DMS 273 treated with DMSO at 0.1 percent for 48 hours (cell line): ENCODE data around the gene CYB561A3.
"Not testable (repeated sequence)": the region's sequence is repeated elsewhere in the genome, so short reads cannot be mapped to it uniquely, and the experiment has no call there.

Experiments used
- DNase-seq: peaks from one replicate; lab custom pipeline; 2025; lab: John Stamatoyannopoulos, UW

The CYB561A3 gene, protein sequence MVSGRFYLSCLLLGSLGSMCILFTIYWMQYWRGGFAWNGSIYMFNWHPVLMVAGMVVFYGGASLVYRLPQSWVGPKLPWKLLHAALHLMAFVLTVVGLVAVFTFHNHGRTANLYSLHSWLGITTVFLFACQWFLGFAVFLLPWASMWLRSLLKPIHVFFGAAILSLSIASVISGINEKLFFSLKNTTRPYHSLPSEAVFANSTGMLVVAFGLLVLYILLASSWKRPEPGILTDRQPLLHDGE

DNA sequence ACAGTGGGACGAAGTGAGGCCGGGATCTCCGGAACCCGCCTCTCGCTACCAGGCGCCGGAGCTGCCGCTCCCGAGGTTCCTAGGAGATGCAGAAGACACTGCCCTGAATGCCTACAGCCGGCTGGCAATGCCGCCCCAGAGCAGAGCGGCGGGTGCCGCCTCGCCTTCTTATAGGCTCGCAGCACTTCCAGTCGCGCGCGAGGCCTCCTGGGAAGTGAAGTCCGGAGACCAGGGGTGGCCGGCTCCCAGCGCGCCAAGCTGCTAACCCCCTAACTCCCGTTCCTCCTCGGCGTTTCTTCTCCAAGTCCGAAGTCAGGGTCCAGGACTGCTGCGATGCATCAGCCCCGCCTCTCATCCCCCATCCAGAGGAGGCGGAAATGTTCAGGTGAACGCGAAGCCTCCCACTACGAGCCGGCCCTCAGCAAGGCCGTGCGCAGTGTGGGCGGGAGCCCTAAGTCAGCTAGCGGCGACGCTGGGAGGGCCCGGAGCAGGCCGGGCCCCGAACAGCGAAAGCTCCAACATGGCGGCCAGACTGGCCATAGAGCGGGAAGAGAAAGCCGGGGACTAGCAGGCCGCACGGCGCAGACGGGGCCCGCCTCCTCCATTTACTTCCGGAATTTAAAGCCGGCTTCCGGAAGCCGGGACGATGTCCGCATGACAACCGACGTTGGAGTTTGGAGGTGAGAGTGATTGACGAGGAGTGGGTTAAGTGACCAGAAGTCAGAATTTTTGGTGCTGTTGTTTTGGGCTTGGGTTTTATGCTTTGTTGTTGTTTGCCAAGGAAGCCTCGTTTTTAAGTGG lies at the start of gene CYB561A3, which contains the start of gene TMEM138:
CYB561A3 (minus strand) TSS at position 142 of the 801 bp plus-strand sequence. CDS start 5,169 bp downstream, outside the sequence.
TMEM138 (plus strand) TSS at position 634 of the 801 bp plus-strand sequence. CDS start 2,017 bp downstream, outside the sequence.
- DNase-seq = peak; percentile 74

DNA sequence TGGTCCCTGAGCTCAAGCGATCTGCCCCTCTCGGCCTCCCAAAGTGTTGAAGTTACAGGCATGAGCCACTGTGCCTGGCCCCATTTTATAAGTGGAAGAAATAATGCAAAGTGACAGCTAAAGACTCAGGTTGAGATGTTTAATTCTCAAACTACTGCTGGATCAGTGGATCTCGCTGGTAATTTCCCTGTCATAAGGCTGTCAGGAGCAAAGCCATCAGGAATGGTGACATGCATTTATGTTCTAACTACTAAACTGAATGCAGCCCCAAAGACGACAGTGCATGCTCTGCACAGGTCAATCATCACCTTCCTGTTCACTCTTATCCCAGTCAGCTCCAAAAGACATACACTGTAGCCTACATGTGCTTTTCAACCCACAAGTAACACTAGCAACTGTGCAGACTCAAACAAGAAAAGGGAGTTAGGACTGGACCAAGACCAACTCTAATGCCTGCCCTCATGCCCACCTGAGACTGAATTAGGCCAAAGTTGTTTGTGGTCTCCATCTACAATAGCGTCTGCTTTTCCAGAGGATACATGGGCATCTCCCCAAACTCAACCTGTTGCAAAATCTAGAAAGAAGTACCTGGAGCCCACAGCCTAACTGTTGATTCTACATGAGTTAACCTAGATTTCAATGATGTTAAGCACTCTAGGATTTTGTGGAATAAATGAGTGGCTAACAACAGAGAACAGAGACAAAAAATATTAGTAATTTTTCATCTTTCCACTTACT lies 45.5 kb upstream of the CYB561A3 start:
- no peak for DNase-seq

DNA sequence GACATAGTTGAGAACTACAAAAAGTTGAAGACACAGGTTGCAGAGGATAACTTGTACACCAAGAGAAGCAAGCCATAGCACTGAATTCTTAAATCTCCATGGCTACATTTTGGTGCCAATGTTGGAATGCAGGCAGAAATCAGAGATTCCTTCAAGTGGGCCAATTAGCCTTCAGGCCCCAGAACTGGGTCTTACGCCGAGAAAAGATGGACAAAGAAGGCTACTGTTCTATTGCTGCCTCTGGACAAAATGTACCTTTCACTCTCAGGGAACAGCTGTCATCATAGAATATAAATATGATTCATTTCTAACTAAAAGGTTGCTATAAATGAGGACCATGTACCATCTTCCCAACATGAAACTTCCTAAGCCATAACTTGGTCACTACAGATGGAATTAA lies 44.4 kb upstream of the CYB561A3 start:
- DNase-seq = no peak

DNA sequence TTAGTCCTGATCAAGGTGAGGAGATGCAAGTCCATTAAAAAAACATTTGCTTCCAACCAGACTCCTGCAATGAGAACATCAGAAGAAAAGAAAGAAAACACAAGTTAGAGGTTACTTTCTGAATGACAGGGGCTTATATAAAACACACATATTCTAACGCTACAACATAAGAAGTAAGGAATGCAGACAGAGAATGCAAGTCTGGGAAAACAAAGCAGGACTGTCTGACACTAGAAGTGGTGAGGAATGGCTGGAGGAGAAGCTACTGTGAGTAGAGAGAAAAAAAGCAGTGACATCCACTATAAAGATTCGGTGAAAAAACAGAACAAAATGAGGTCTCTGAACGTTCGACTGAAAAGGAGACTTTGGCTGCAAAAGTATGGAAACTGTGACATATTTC lies 43.0 kb upstream of the CYB561A3 start:
- no peak for DNase-seq

DNA sequence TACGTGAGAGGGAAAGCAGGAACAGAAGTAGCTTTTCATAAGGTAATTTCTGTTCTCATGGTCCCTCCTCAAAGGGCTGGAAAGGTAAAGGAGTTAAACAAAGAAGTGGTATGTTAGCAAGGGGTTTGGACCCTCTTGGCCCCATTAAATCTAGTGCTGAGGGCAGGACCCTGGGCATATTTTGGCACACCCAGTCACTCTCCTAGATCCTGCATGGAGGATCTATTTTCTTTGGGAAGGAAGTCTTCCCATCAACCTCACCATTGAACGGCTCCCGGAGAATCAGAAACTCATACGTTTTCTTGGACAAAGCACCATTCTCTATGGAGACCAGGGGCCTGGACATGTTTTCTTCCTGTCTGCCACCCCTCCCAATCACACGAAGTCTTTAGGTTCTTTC lies 42.4 kb upstream of the CYB561A3 start:
- no peak for DNase-seq

DNA sequence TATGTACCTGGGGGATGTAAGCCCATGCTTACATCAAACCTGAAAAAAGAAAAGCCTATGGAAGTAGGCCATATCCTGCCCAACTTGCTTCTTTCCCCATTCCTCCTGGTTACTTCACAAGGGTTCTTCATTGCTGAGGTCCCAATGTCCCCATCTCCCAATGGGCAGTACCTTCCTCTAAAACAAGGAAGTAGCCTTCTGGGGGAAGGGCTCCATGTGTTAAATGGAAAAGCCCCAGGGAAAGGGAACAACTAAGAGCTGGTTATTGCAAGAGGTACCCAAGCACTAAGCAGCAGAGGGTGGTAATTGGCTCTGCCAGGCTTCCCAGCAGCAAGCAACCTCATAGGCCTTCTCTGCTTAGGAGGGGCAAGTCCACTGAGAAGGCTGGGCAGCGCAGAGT lies 42.0 kb upstream of the CYB561A3 start:
- DNase-seq = no peak

DNA sequence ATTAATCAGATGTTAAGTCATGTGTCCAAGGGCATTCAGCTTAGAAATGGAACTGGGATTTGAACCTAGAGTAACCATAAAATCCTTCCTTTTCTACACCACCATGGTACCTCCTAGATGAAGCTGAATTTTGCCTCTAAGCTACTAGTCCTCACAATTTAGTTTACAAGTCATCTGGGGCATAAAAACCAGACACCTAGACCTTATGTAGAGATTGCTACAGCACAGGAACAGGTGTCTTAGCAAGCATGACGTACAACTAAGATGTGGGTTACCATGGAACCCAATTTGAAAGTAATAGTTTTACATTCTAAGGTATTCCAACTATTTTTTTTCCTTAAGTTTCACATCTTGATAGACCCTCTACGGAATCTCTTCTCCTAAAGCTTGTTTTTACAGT lies 39.9 kb upstream of the CYB561A3 start:
- DNase-seq = no peak

DNA sequence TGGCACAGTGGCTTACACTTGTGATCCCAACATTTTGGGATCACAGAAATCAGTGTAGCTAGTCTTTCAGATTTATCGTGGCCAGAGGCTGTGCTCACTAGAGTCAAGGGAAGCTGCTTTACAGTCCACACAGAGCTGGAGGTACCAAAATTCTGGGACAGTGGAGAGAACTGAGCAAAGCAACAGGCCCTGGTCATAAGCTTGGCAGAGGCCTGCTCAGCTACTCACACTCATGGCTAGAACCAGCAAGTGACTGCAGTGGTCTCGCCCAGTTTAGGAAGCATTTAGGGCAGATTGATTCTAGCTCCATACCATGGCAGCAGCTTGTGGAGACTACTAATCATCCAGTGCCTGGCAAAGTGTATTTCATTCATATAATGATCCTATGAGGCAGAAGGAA lies 39.5 kb upstream of the CYB561A3 start:
- no peak for DNase-seq

DNA sequence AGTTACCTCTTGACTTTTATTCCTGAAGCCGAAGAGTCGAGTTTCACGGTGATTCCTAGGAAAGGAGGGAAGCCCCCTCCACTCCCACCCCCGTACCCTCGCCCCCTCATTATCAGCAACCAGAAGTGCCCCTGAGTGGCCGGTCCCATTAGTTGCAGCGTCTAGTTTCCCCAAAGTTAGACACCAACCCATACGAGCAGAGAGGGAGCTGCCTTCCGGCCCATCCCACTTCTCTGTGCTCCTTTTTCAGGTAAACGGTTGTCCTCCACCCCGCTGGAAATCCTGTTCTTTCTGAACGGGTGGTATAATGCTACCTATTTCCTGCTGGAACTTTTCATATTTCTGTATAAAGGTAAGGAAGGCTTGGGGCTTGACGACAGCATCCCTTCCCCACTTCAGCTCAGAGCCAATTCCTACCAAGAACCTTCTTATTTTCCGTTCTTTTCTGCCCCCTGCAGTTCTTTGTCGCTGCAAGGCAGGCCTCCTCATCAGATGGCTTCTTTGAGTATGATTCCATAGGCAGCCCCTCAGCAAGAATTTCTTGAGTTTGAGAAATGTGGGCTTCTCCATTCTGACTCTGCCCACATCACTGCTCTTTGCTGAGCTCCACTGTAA lies 31.4 kb upstream of the CYB561A3 start:
- no peak for DNase-seq

DNA sequence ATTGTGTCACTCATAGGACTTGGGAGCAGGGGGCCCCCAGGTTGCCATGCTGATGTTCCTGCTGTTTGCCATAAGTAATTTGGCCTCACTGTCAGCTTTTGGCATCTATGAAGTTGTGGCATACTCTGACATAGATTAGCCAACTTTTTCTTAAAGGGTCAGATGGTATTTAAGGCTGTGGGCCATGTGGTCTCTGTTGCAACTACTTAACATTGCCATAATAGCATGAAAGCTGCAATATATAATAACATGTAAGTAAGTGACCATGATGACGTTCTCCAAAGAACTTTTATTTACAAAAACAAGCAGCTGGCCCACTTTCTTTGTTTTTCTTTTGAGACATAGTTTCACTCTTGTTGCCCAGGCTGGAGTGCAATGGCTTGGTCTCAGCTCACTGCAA lies 28.5 kb upstream of the CYB561A3 start:
- DNase-seq = no peak

DNA sequence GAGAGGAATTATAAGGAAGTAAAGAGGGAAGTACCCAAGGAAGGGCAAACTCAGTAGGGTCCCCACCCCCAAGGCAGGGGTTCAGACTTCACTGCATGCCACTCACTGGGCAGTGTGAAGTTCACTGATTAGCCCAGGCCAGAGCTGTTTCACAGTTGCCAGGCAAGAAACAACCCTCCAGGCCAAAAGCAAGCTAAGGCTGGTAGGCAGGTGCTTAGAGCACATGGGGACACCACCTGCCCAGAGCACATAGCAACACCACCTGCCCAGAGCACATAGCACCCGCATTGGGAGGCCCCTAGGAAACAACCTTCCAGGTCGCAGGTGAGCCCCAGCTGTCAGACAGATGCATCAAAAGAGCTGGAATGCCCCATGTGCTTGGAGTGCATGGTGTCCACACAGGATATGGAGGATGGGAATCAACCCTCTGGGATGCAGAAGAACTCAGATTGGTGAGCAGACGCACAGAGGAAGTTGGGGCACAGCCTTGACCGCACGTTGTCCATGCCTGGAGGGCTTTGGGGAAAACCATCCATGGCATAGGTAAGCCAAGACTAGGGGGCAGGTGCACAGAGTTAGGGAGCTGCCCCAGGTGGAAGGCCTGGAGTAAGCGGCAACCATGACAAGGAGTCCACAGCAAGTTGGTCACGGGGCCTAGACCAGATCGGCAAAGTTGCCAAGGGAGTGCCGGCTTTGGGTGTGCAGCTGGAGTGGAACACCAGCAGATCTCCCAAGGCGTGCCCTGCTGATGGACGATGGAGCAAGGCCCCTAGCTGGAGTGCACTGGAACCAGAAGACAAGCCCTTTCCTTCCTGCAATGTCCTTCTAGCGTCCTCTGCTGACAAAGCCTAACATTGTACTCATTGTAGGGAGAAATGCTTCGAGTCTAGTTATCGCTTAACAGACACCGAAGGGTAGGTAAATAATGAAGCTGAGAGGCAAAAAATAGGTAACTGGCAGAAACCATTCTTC lies 22.9 kb upstream of the CYB561A3 start:
- DNase-seq = no peak

DNA sequence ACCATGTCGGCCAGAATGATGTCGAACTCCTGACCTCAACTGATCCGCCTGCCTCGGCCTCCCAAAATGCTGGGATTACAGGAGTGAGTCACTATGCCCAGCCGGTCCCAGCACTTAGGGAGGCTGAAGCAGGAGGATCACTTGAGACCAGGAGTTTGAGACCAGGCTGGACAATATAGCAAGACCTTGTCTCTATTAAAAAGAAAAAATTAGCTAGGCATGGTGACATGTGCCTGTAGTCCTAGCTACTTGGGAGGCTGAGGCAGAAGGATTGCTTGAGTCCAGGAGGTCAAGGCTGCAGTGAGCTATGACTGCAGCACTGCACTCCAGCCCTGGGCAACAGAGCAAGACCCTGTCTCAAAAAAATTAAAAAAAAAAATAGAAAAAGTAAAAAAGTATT lies 22.2 kb upstream of the CYB561A3 start:
- not testable (repeated sequence) for DNase-seq

DNA sequence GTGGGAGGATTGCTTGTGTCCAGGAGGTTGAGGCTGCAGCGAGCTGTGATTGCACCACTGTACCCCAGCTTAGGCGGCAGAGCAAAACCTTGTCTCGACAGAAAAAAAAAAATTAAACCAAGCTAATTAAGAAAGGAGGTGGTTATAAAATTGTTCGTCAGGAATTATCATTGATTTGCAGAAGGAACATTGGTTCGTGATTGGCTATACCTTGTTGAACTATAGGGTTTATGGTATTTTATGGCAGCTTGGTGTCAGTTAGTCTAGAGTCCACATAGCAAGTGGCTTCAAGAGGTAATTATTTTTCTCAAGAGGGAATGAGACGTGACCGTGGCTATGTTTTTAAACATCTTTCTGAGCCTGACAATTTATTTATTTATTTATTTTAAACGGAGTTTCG lies 19.2 kb upstream of the CYB561A3 start:
- DNase-seq = no peak

DNA sequence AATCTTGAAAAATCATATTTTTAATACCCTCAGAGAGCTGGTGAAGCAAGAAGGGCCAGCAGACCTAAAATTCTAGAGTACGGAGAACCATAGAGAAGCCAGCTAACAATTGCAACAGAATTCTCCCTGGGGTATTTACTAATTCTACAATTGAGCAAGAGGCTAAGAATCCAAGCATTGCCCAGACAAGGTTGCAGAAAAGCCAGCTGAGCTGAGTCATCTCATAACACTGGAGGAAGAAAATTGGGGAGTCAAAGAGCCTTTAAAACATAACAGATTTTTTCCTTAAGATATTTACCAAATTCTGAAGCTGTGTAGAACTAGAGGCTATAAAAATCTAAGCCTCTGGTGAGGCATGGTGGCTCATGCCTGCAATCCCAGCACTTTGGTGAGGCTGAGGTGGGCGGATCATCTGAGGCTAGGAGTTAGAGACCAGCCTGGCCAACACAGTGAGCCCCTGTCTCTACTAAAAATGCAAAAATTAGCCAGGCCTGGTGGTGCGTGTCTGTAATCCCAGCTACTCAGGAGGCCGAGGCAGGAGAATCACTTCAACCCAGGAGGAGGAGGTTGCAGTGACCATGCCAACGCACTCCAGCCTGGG lies 17.1 kb upstream of the CYB561A3 start:
- DNase-seq = no peak

DNA sequence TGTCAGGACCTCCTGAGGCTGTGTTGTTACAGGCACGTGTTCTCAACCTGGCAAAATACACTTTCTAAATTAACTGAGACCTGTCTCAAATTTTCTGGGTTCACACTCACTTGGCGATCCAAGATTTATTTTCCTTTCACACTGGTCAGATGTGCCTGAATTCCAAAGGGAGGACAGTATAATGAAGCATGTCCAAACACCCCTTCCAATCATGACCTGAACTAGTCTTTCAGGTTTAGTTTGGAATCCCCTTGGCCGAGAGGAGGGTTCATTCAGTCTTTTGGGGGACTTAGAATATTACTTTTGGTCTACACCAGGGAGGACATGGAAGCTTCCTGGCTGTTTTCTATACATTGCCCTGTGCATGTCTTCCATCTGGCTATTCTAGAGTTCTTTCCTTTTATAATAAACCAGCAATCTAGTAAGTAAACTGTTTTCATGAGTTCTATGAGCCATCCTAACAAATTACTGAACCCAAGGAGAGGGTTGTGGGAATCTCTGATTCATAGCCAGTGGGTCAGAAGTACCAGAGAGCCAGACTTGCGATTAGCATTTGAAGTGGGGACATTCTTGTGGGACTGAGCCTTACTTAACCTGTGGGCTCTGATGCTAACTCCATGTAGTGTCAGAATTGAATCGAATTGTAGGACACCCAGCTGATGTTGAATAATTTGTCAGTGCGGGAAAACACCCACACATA lies 15.9 kb upstream of the CYB561A3 start:
- DNase-seq = no peak

DNA sequence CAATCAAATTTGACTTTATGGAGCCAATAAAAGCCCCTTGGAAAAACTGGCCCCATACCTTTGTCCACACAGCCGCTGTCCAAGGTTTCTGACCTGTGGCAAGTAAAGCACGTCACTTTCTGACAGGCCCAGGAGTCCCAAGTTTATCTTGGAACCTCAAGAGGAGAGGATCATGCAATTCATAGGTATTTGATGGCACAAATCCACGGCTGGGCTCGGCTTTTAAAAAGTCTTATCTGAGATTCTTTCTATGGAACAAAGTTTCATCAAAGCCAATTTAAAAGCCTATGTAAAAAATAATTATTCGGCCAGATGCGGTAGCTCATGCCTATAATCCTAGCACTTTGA lies 14.1 kb upstream of the CYB561A3 start:
- DNase-seq = no peak

DNA sequence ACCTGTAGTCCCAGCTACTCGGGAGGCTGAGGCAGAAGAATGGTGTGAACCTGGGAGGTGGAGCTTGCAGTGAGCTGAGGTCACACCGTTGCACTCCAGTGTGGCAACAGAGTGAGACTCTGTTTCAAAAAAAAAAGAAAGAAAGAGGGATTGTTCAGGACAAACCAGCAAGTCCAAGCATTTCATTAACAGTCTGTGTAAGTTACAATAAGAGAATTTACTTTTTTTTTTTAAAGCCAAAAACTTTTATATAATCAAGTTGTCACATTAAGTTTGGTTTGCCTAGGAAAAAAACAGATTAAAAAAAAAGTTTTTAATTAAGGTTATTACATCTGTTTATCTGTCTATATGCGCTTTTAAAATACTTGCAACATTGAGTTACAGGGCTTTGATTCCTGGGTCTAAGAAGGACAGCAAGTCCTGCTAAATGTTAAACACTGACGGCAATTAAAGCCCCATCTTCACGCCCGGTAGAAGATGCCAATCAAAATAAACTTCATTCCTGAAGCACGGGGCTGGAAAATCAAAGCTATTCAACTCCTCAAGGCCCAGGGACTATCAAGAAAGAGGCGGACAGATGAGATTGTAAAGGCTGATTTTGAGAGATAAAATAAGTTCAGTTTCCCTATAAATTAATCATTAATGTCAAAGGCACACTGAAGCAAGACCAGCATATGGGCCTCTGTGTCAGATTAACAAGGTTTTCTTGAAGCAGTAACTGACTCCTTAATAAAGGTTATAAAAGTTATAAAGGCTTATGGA lies 11.2 kb upstream of the CYB561A3 start:
- DNase-seq = no peak

DNA sequence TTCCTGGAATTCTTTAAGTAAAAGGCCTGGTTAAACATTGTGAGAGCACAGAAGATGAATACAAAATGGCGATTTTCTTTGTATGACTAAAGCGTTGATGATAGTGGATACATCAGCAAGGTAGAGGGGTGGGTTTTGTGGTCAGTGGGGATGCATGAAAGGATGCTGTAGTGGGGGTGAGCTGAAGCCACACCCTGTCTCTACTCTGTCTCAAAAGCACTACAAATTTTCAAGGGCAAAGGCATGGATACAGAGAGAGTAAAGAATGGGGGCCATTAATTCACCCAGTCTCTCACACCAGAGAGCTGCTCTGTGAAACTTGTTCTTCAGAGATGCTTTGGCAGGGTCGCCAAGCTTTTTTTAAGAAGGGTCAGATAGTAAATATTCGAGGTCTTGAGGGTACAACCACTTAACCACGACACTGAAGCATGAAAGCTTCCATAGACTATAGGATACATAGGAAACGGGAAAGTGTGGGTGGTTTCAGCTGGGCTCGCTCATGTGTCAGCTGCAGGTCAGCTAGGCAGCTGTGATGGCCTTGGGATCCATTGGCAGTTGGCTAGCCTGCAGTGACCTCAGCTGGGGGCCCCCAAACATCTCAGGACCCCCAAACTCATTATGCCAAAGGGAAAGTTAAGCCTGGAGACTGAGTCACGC lies 8.8 kb upstream of the CYB561A3 start:
- DNase-seq = no peak
